ENCODE data around the gene CD274. TPM values are rescaled to one million over a fixed set of nuclear protein-coding genes. Genes with fewer than 3 reads are reported as not detected.

Gene CD274
- total RNA-seq, 1 experiment from 2014 or later, result not detected

GRCh38 chr9:5453004-5453403 is 2.7 kb downstream of the CD274 start:
- no peak overlapping the region for H2BK120ac ChIP-seq (ENCODE audit: low read depth, low read length, poor library complexity, severe bottlenecking)
- H3K79me1 ChIP-seq (ENCODE audit: insufficient read depth, low read depth, low read length, poor library complexity, severe bottlenecking), result no peaks in the 10 kb centered on the region
- H2BK12ac ChIP-seq (ENCODE audit: insufficient read length, low read depth, low read length), result no peak overlapping the region
- H3K27ac ChIP-seq (ENCODE audit: insufficient read length, low read depth, low read length), result no peak overlapping the region
- WGBS (ENCODE audit: extremely low coverage, insufficient read length, low lambda C conversion rate), result no CpG with 5 or more reads among the region's 2 CpGs
- no peak overlapping the region for H3K23ac ChIP-seq (ENCODE audit: insufficient read length, low read depth, low read length)
- no peaks in the 10 kb centered on the region for H3K9me3 ChIP-seq (ENCODE audit: control insufficient read depth, low read depth, low read length)
- no peak overlapping the region for H4K5ac ChIP-seq (ENCODE audit: insufficient read length, low read depth, low read length)
- Mint-ChIP-seq H3K27me3 (ENCODE audit: low read depth) (peaks cover 14% of the 10 kb centered on the region), H3K4me3 (no peak overlapping the region), H3K9me3 (no peaks in the 10 kb centered on the region), H3K4me1 (peaks cover 2 to 5% of the 10 kb centered on the region in 2 experiments; a peak in 3 of 4 replicates), H3K36me3 (ENCODE audit: insufficient read depth in 1 of 3, low read depth in 3 of 3) (no peaks in the 10 kb centered on the region), H3K27ac (no peak overlapping the region)
- no peak for DNase-seq
- H3K56ac ChIP-seq (ENCODE audit: insufficient read length, low read depth, low read length), result no peak overlapping the region
- H2AFZ ChIP-seq (ENCODE audit: low read length), result no peak overlapping the region
- no peaks in the 10 kb centered on the region; the same call in 1 of the 2 replicates for H3K4me1 ChIP-seq (ENCODE audit: insufficient read depth, low read length)
- H4K8ac ChIP-seq (replicated peaks; ENCODE audit: insufficient read length, low read depth, low read length), result no peak overlapping the region
- H2BK20ac ChIP-seq (ENCODE audit: low read depth, low read length, poor library complexity, severe bottlenecking), result no peak overlapping the region
- no peak overlapping the region for H3K14ac ChIP-seq (ENCODE audit: insufficient read depth, low read length)
- no peak overlapping the region for H2BK5ac ChIP-seq (ENCODE audit: insufficient read length, low read length)
- TF ChIP-seq, protein P1, sequence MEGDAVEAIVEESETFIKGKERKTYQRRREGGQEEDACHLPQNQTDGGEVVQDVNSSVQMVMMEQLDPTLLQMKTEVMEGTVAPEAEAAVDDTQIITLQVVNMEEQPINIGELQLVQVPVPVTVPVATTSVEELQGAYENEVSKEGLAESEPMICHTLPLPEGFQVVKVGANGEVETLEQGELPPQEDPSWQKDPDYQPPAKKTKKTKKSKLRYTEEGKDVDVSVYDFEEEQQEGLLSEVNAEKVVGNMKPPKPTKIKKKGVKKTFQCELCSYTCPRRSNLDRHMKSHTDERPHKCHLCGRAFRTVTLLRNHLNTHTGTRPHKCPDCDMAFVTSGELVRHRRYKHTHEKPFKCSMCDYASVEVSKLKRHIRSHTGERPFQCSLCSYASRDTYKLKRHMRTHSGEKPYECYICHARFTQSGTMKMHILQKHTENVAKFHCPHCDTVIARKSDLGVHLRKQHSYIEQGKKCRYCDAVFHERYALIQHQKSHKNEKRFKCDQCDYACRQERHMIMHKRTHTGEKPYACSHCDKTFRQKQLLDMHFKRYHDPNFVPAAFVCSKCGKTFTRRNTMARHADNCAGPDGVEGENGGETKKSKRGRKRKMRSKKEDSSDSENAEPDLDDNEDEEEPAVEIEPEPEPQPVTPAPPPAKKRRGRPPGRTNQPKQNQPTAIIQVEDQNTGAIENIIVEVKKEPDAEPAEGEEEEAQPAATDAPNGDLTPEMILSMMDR (conservative IDR thresholded peaks at IDR 0.05), result no peak
- H3K4me2 ChIP-seq (ENCODE audit: insufficient read depth, insufficient read length, low read length), result no peak overlapping the region
- H3K23me2 ChIP-seq (ENCODE audit: insufficient read length, low read depth, low read length, poor library complexity, severe bottlenecking), result peaks cover 5% of the 10 kb centered on the region
- H3K9ac ChIP-seq (ENCODE audit: extremely low read depth, insufficient read length, low read length), result no peak overlapping the region
- H3K4ac ChIP-seq (ENCODE audit: low read depth, low read length), result no peak overlapping the region
- H2AK5ac ChIP-seq (ENCODE audit: insufficient read length, low read length), result no peak overlapping the region
- no peak overlapping the region for H3K18ac ChIP-seq (ENCODE audit: insufficient read length, low read depth, low read length)
- no peaks in the 10 kb centered on the region for H3K79me2 ChIP-seq (ENCODE audit: insufficient read depth, low read length)
- no peak overlapping the region for H2BK15ac ChIP-seq (ENCODE audit: low read depth, low read length)
- H4K91ac ChIP-seq (ENCODE audit: insufficient read length, low read depth, low read length), result no peak overlapping the region
- no peaks in the 10 kb centered on the region for H3K27me3 ChIP-seq (ENCODE audit: insufficient read depth, low read length)
- no peaks in the 10 kb centered on the region for H4K20me1 ChIP-seq (ENCODE audit: control insufficient read depth, insufficient read depth, insufficient read length)
- H3T11ph ChIP-seq (ENCODE audit: low read length), result no peak overlapping the region

All from H9 (cell line).